ENCODE measurements around the gene ASPA. TPM values are rescaled to one million over a fixed set of nuclear protein-coding genes. Genes with fewer than 3 reads are reported as not detected.

The ASPA gene
- total and polyA plus RNA-seq, 2 of the 13 experiments (the other 11 are each of a cell fraction or from before 2014, with no cell fraction given), result not detected

DNA sequence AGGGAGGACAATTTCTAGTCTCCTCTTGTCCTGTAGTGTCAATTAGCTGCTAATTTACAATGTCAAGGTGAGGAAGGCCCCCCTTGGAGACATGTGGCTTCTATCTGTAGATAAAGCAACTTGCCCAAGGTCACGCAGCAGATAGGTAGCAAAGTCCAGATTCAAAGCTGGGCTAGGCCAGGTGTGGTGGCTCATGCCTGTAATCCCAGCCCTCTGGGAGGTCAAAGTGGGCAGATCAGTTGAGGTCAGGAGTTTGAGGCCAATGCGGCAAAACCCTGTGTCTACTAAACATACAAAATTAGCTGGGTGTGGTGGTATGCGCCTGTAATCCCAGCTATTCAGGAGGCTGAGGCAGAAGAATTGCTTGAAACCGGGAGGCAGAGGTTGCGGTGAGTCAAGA is 70.7 kb downstream of the ASPA start (continued):
- TF ChIP-seq NR1H2 (CRISPR knock-in tag; IDR thresholded peaks at IDR 0.05; ENCODE audit: borderline replicate concordance, low read depth), result no peak
- TF ChIP-seq ARNT2 (CRISPR knock-in tag; IDR thresholded peaks at IDR 0.05; ENCODE audit: low read depth), result no peak
- no peak for TF ChIP-seq KDM2A (CRISPR knock-in tag; IDR thresholded peaks at IDR 0.05; ENCODE audit: borderline replicate concordance, low read depth)
- no peak for TF ChIP-seq ZBTB1 (CRISPR knock-in tag; IDR thresholded peaks at IDR 0.05; ENCODE audit: borderline replicate concordance)
- TF ChIP-seq KDM5B (CRISPR knock-in tag; IDR thresholded peaks at IDR 0.05; ENCODE audit: borderline replicate concordance), result 0 out of 2 replicates have a peak, but pooled peaks have one; percentile 28
- TF ChIP-seq HCFC1 (IDR thresholded peaks at IDR 0.05; ENCODE audit: low read depth, low read length), result no peak
- peak; percentile 30; the same call in 1 of the 2 replicates for TF ChIP-seq SPEN (CRISPR knock-in tag; IDR thresholded peaks at IDR 0.05; ENCODE audit: low read depth)
- TF ChIP-seq, protein P1, sequence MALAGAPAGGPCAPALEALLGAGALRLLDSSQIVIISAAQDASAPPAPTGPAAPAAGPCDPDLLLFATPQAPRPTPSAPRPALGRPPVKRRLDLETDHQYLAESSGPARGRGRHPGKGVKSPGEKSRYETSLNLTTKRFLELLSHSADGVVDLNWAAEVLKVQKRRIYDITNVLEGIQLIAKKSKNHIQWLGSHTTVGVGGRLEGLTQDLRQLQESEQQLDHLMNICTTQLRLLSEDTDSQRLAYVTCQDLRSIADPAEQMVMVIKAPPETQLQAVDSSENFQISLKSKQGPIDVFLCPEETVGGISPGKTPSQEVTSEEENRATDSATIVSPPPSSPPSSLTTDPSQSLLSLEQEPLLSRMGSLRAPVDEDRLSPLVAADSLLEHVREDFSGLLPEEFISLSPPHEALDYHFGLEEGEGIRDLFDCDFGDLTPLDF (CRISPR knock-in tag; IDR thresholded peaks at IDR 0.05), result no peak
- no peak for TF ChIP-seq ZNF550 (CRISPR knock-in tag; IDR thresholded peaks at IDR 0.05; ENCODE audit: borderline replicate concordance)
- TF ChIP-seq ZNF841 (CRISPR knock-in tag; IDR thresholded peaks at IDR 0.05; ENCODE audit: borderline replicate concordance), result no peak
- TF ChIP-seq, protein P2, sequence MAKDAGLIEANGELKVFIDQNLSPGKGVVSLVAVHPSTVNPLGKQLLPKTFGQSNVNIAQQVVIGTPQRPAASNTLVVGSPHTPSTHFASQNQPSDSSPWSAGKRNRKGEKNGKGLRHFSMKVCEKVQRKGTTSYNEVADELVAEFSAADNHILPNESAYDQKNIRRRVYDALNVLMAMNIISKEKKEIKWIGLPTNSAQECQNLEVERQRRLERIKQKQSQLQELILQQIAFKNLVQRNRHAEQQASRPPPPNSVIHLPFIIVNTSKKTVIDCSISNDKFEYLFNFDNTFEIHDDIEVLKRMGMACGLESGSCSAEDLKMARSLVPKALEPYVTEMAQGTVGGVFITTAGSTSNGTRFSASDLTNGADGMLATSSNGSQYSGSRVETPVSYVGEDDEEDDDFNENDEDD (CRISPR knock-in tag; IDR thresholded peaks at IDR 0.05; ENCODE audit: borderline replicate concordance), result no peak
- peak; percentile 50; the same call in 1 of the 2 replicates for TF ChIP-seq MED1 (CRISPR knock-in tag; IDR thresholded peaks at IDR 0.05)
- TF ChIP-seq, protein P3, sequence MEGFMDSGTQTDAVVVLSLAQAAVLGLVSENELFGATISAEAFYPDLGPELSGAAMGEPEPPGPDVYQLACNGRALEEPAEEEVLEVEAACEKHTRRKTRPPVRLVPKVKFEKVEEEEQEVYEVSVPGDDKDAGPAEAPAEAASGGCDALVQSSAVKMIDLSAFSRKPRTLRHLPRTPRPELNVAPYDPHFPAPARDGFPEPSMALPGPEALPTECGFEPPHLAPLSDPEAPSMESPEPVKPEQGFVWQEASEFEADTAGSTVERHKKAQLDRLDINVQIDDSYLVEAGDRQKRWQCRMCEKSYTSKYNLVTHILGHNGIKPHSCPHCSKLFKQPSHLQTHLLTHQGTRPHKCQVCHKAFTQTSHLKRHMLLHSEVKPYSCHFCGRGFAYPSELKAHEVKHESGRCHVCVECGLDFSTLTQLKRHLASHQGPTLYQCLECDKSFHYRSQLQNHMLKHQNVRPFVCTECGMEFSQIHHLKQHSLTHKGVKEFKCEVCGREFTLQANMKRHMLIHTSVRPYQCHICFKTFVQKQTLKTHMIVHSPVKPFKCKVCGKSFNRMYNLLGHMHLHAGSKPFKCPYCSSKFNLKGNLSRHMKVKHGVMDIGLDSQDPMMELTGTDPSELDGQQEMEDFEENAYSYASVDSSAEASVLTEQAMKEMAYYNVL (CRISPR knock-in tag; IDR thresholded peaks at IDR 0.05; ENCODE audit: borderline replicate concordance), result no peak
- no peak for TF ChIP-seq RBM39 (IDR thresholded peaks at IDR 0.05; ENCODE audit: low read depth, low read length, poor library complexity, severe bottlenecking)
- TF ChIP-seq ZNF850 (CRISPR knock-in tag; conservative IDR thresholded peaks at IDR 0.05), result no peak
- TF ChIP-seq HNRNPLL (IDR thresholded peaks at IDR 0.05; ENCODE audit: low read depth, low read length, poor library complexity, severe bottlenecking), result no peak
- TF ChIP-seq ZNF879 (CRISPR knock-in tag; IDR thresholded peaks at IDR 0.05), result no peak
- no peak for TF ChIP-seq REL (CRISPR knock-in tag; conservative IDR thresholded peaks at IDR 0.05)
- no peak for TF ChIP-seq HOXA3 (CRISPR knock-in tag; IDR thresholded peaks at IDR 0.05)
- TF ChIP-seq HNF4A (CRISPR knock-in tag; IDR thresholded peaks at IDR 0.05), result peak; percentile 89
- TF ChIP-seq ISX (CRISPR knock-in tag; conservative IDR thresholded peaks at IDR 0.05), result no peak
- TF ChIP-seq ZNF749 (CRISPR knock-in tag; IDR thresholded peaks at IDR 0.05; ENCODE audit: borderline replicate concordance), result no peak
- no peak for TF ChIP-seq HNRNPL (IDR thresholded peaks at IDR 0.05; ENCODE audit: low read depth, low read length)
- no peak for TF ChIP-seq NAIF1 (CRISPR knock-in tag; IDR thresholded peaks at IDR 0.05; ENCODE audit: borderline replicate concordance)
- TF ChIP-seq, protein P4, sequence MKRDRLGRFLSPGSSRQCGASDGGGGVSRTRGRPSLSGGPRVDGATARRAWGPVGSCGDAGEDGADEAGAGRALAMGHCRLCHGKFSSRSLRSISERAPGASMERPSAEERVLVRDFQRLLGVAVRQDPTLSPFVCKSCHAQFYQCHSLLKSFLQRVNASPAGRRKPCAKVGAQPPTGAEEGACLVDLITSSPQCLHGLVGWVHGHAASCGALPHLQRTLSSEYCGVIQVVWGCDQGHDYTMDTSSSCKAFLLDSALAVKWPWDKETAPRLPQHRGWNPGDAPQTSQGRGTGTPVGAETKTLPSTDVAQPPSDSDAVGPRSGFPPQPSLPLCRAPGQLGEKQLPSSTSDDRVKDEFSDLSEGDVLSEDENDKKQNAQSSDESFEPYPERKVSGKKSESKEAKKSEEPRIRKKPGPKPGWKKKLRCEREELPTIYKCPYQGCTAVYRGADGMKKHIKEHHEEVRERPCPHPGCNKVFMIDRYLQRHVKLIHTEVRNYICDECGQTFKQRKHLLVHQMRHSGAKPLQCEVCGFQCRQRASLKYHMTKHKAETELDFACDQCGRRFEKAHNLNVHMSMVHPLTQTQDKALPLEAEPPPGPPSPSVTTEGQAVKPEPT (CRISPR knock-in tag; IDR thresholded peaks at IDR 0.05; ENCODE audit: low read depth), result no peak
